ENCODE results near the gene ULK3. TPM values are rescaled to one million over a fixed set of nuclear protein-coding genes. Genes with fewer than 3 reads are reported as not detected.

ULK3 gene
- total RNA-seq, 1 experiment from 2014 or later: 38.9 TPM

- H3K9me3 Mint-ChIP-seq: no peaks in the 10 kb centered on the region
- no peaks in the 10 kb centered on the region for H3K27me3 Mint-ChIP-seq (ENCODE audit: low read depth)
- ChIA-PET POLR2A (no interaction called here), CTCF (interaction anchor here (0.9 to 3.1 kb wide), 6 partner anchors 14 to 100 kb away, joined by 3 to 17 read pairs (median 5); partner anchors contain the start of genes RPP25 and ULK3)
- ATAC-seq (no peak), DNase-seq (ENCODE audit: low spot score) (no peak)
- H3K4me1 Mint-ChIP-seq: no peaks in the 10 kb centered on the region
- H3K27ac Mint-ChIP-seq: no peak overlapping the region; the same call in 1 of the 2 replicates
- TF ChIP-seq ZNF416 (CRISPR knock-in tag; IDR thresholded peaks at IDR 0.05) (no peak), ZBTB43 (CRISPR knock-in tag; IDR thresholded peaks at IDR 0.05) (no peak), GTF2I (CRISPR knock-in tag; conservative IDR thresholded peaks at IDR 0.05) (no peak), ZNF512 (CRISPR knock-in tag; IDR thresholded peaks at IDR 0.05; ENCODE audit: borderline replicate concordance) (no peak), EMX1 (CRISPR knock-in tag; IDR thresholded peaks at IDR 0.05) (no peak), ZMAT4 (CRISPR knock-in tag; IDR thresholded peaks at IDR 0.05) (no peak), SMAD4 (CRISPR knock-in tag; IDR thresholded peaks at IDR 0.05) (no peak), NR3C1 (CRISPR knock-in tag; conservative IDR thresholded peaks at IDR 0.05; ENCODE audit: low read depth) (no peak), TEAD4 (CRISPR knock-in tag; IDR thresholded peaks at IDR 0.05) (no peak), RELA (CRISPR knock-in tag; IDR thresholded peaks at IDR 0.05; ENCODE audit: borderline replicate concordance) (no peak), NFATC4 (CRISPR knock-in tag; IDR thresholded peaks at IDR 0.05) (no peak)
- TF ChIP-seq, protein P1, sequence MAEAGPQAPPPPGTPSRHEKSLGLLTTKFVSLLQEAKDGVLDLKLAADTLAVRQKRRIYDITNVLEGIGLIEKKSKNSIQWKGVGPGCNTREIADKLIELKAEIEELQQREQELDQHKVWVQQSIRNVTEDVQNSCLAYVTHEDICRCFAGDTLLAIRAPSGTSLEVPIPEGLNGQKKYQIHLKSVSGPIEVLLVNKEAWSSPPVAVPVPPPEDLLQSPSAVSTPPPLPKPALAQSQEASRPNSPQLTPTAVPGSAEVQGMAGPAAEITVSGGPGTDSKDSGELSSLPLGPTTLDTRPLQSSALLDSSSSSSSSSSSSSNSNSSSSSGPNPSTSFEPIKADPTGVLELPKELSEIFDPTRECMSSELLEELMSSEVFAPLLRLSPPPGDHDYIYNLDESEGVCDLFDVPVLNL (CRISPR knock-in tag; IDR thresholded peaks at IDR 0.05; ENCODE audit: borderline replicate concordance, low read depth): no peak
- TF ChIP-seq, protein P2, sequence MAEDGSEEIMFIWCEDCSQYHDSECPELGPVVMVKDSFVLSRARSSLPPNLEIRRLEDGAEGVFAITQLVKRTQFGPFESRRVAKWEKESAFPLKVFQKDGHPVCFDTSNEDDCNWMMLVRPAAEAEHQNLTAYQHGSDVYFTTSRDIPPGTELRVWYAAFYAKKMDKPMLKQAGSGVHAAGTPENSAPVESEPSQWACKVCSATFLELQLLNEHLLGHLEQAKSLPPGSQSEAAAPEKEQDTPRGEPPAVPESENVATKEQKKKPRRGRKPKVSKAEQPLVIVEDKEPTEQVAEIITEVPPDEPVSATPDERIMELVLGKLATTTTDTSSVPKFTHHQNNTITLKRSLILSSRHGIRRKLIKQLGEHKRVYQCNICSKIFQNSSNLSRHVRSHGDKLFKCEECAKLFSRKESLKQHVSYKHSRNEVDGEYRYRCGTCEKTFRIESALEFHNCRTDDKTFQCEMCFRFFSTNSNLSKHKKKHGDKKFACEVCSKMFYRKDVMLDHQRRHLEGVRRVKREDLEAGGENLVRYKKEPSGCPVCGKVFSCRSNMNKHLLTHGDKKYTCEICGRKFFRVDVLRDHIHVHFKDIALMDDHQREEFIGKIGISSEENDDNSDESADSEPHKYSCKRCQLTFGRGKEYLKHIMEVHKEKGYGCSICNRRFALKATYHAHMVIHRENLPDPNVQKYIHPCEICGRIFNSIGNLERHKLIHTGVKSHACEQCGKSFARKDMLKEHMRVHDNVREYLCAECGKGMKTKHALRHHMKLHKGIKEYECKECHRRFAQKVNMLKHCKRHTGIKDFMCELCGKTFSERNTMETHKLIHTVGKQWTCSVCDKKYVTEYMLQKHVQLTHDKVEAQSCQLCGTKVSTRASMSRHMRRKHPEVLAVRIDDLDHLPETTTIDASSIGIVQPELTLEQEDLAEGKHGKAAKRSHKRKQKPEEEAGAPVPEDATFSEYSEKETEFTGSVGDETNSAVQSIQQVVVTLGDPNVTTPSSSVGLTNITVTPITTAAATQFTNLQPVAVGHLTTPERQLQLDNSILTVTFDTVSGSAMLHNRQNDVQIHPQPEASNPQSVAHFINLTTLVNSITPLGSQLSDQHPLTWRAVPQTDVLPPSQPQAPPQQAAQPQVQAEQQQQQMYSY (CRISPR knock-in tag; IDR thresholded peaks at IDR 0.05): no peak
- TF ChIP-seq, protein P3, sequence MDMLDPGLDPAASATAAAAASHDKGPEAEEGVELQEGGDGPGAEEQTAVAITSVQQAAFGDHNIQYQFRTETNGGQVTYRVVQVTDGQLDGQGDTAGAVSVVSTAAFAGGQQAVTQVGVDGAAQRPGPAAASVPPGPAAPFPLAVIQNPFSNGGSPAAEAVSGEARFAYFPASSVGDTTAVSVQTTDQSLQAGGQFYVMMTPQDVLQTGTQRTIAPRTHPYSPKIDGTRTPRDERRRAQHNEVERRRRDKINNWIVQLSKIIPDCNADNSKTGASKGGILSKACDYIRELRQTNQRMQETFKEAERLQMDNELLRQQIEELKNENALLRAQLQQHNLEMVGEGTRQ (CRISPR knock-in tag; IDR thresholded peaks at IDR 0.05): no peak
- H3K4me3 Mint-ChIP-seq: no peak overlapping the region
- peaks cover 4% of the 10 kb centered on the region; the same call in 1 of the 2 replicates for H3K36me3 Mint-ChIP-seq
Measured at GRCh38 chr15:74857082-74857655, 14.2 kb upstream of the ULK3 start.

DNA sequence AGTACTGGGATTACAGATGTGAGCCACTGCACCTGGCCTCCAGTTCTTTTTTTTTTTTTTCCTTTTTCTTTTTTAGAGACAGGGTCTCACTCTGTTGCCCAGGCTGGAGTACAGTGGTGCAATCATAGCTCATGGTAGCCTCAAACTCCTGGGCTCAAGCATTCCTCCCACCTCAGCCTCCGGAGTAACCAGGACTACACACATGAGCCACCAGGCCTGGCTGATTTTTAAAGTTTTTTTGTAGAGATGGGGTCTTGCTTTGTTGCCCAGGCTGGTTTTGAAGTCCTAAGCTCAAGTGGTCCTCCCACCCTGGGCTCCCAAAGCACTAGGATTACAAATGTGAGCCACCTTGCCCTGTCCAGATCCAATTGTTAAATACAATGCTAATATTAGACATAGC is 13.6 kb upstream of the ULK3 start:
- no peak for DNase-seq (ENCODE audit: low spot score)
- Mint-ChIP-seq H3K27ac (no peak overlapping the region), H3K27me3 (ENCODE audit: low read depth) (no peaks in the 10 kb centered on the region), H3K4me1 (no peaks in the 10 kb centered on the region), H3K9me3 (no peaks in the 10 kb centered on the region), H3K4me3 (no peak overlapping the region), H3K36me3 (peaks cover 7% of the 10 kb centered on the region)
- TF ChIP-seq RELA (CRISPR knock-in tag; IDR thresholded peaks at IDR 0.05; ENCODE audit: borderline replicate concordance) (no peak), ATF1 (CRISPR knock-in tag; IDR thresholded peaks at IDR 0.05) (no peak), FOXP4 (CRISPR knock-in tag; IDR thresholded peaks at IDR 0.05) (no peak), TEAD1 (CRISPR knock-in tag; IDR thresholded peaks at IDR 0.05) (no peak), FOXP1 (CRISPR knock-in tag; IDR thresholded peaks at IDR 0.05; ENCODE audit: borderline replicate concordance) (no peak), RORB (CRISPR knock-in tag; IDR thresholded peaks at IDR 0.05) (no peak), E2F5 (CRISPR knock-in tag; IDR thresholded peaks at IDR 0.05) (no peak), NFE2L1 (CRISPR knock-in tag; IDR thresholded peaks at IDR 0.05) (no peak)
- no peak for ATAC-seq
- ChIA-PET CTCF (interaction anchor here (0.9 to 3.1 kb wide), 7 partner anchors 10 to 235 kb away, joined by 3 to 17 read pairs (median 4); partner anchors contain the start of genes RPP25 and ULK3), POLR2A (interaction anchor here (0.6 to 0.7 kb wide), 2 partner anchors 56 to 64 kb away, joined by 3 to 8 read pairs; no protein-coding TSS in a partner anchor)

Data from WTC11 (cell line).